ENCODE measurements around the gene PIK3AP1.

GRCh38 chr10:96584035-96584434, 136.3 kb downstream of the PIK3AP1 start:
- TF ChIP-seq CTCF (conservative IDR thresholded peaks at IDR 0.05; ENCODE audit: low read length) (no peak), EZH2phosphoT487 (IDR thresholded peaks at IDR 0.05; ENCODE audit: borderline replicate concordance) (no peak)

Data from Loucy (cell line).